MM.1S (cell line): ENCODE data around the gene FGD4.

ENCODE experiments used
- DNase-seq: peaks from one replicate; pipeline ENCODE4 v3.0.0-alpha.2; 2015
- H2AFZ ChIP-seq: fragments of 300-600 bp; sonication (generic); 2 replicates; pipeline ENCODE4 v1.6.0; 2016; ENCODE audit warnings: antibody characterized with exemption, low read length
- H3F3A ChIP-seq: fragments of 300-600 bp; sonication (generic); 2 replicates; pipeline ENCODE4 v1.6.1; 2016; ENCODE audit warnings: mild to moderate bottlenecking, antibody characterized with exemption, low read length, moderate library complexity, mixed read lengths; ENCODE audit not compliant: insufficient read depth
- H3K27ac ChIP-seq: fragments of 300-600 bp; sonication (generic); 2 replicates; pipeline ENCODE4 v1.5.1; 2016; ENCODE audit warnings: mild to moderate bottlenecking, low read length
- H3K27me3 ChIP-seq: fragments of 300-600 bp; sonication (generic); replicated peaks from 2 replicates; pipeline ENCODE4 v1.6.0; 2016; ENCODE audit warnings: low read length; ENCODE audit not compliant: insufficient read depth
- H3K36me3 ChIP-seq: fragments of 300-600 bp; sonication (generic); replicated peaks from 2 replicates; pipeline ENCODE4 v1.6.1; 2016; ENCODE audit warnings: mild to moderate bottlenecking, low read length, mixed read lengths; ENCODE audit not compliant: insufficient read depth
- H3K4me1 ChIP-seq: fragments of 300-600 bp; sonication (generic); 2 replicates; pipeline ENCODE4 v1.6.1; 2016; ENCODE audit warnings: low read length, mixed read lengths
- H3K4me2 ChIP-seq: fragments of 300-600 bp; sonication (generic); 2 replicates; pipeline ENCODE4 v1.6.0; 2016; ENCODE audit warnings: low read depth, low read length
- H3K4me3 ChIP-seq: fragments of 300-600 bp; sonication (generic); 2 replicates; pipeline ENCODE4 v1.5.1; 2016; ENCODE audit warnings: low read length, mixed read lengths
- H3K79me2 ChIP-seq: fragments of 300-600 bp; sonication (generic); 2 replicates; pipeline ENCODE4 v1.6.1; 2016; ENCODE audit warnings: mixed run types, low read length, mixed read lengths
- H3K9ac ChIP-seq: fragments of 300-600 bp; sonication (generic); 2 replicates; pipeline ENCODE4 v1.6.1; 2016; ENCODE audit warnings: low read length, mixed read lengths
- H3K9me2 ChIP-seq: fragments of 300-600 bp; sonication (generic); replicated peaks from 2 replicates; pipeline ENCODE4 v1.6.1; 2016; ENCODE audit warnings: mild to moderate bottlenecking, low read length, mixed read lengths; ENCODE audit not compliant: insufficient read depth
- H3K9me3 ChIP-seq: fragments of 300-600 bp; sonication (generic); replicated peaks from 2 replicates; pipeline ENCODE4 v1.6.1; 2016; ENCODE audit warnings: mild to moderate bottlenecking, low read length, mixed read lengths; ENCODE audit not compliant: insufficient read depth
- H4K20me1 ChIP-seq: fragments of 300-600 bp; sonication (generic); 2 replicates; pipeline ENCODE4 v1.6.1; 2016; ENCODE audit warnings: mild to moderate bottlenecking, low read length, moderate library complexity, mixed read lengths; ENCODE audit not compliant: insufficient read depth
- EZH2 ChIP-seq: fragments of 300-600 bp; sonication (generic); optimal IDR thresholded peaks from 2 replicates; pipeline ENCODE3; 2017; ENCODE audit warnings: low read depth, mild to moderate bottlenecking, antibody characterized with exemption, low read length, mixed read lengths
- EZH2phosphoT487 ChIP-seq: fragments of 300-600 bp; sonication (generic); IDR thresholded peaks from 2 replicates; pipeline ENCODE4 v1.6.1; 2018; ENCODE audit warnings: antibody characterized with exemption, low read length
- TF ChIP-seq, protein P1 (sequence below): fragments of 300-600 bp; sonication (generic); IDR thresholded peaks from 2 replicates; pipeline ENCODE4 v1.5.1; 2016; ENCODE audit warnings: antibody characterized with exemption, low read length, mixed read lengths

The FGD4 gene

DNA sequence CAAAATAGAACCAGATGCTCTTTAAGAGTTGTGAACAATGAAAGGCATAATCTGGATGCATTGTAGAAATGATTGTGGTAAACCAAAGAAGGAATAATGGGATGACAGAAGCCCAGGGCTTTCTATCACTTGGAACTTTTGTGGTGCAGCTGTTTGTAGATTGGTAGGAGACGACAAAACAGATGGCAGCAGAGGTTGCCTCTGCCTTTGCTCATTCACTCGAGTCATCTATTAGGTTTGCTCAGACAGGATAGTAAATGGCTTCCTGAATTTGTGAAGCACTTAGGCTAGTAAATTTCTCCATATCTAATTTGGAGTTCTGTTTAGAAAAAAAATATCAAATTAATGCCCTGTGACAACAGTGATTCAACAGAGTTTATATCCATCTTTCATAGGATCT, 78.4 kb downstream of the FGD4 start:
- Histone ChIP-seq H3F3A (peaks cover 10% of the 10 kb centered on the region), H3K4me3 (no peak overlapping the region), H3K4me1 (peaks cover 13% of the 10 kb centered on the region), H3K27me3 (no peaks in the 10 kb centered on the region), H4K20me1 (no peaks in the 10 kb centered on the region), H3K4me2 (no peak overlapping the region), H2AFZ (no peak overlapping the region), H3K36me3 (no peaks in the 10 kb centered on the region), H3K9me3 (no peaks in the 10 kb centered on the region), H3K9ac (no peak overlapping the region), H3K27ac (no peak overlapping the region), H3K9me2 (no peaks in the 10 kb centered on the region), H3K79me2 (no peaks in the 10 kb centered on the region)
- no peak for DNase-seq
- TF ChIP-seq EZH2 (no peak), EZH2phosphoT487 (no peak)
- TF ChIP-seq, protein P1, sequence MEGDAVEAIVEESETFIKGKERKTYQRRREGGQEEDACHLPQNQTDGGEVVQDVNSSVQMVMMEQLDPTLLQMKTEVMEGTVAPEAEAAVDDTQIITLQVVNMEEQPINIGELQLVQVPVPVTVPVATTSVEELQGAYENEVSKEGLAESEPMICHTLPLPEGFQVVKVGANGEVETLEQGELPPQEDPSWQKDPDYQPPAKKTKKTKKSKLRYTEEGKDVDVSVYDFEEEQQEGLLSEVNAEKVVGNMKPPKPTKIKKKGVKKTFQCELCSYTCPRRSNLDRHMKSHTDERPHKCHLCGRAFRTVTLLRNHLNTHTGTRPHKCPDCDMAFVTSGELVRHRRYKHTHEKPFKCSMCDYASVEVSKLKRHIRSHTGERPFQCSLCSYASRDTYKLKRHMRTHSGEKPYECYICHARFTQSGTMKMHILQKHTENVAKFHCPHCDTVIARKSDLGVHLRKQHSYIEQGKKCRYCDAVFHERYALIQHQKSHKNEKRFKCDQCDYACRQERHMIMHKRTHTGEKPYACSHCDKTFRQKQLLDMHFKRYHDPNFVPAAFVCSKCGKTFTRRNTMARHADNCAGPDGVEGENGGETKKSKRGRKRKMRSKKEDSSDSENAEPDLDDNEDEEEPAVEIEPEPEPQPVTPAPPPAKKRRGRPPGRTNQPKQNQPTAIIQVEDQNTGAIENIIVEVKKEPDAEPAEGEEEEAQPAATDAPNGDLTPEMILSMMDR: no peak

DNA sequence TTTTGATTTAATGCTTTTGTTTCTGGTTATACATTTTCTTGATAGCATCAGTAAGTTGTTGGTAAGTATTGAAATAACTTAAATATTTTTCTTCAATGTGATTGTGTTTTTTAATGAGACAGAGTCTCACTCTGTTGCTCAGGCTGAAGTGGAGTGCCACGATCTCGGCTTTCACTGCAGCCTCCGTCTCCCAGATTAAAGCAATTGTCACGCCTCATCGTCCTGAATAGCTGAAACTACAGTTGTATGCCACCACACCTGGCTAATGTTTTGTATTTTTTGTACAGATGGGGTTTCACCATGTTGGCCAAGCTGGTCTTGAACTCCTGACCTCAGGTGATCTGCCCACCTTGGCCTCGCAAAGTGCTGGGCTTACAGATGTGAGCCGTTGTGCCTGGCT, 78.8 kb downstream of the FGD4 start:
- Histone ChIP-seq H3K36me3 (no peaks in the 10 kb centered on the region), H3K9me2 (no peaks in the 10 kb centered on the region), H3K9ac (no peak overlapping the region), H3K79me2 (no peaks in the 10 kb centered on the region), H3K27ac (no peak overlapping the region), H3K9me3 (no peaks in the 10 kb centered on the region), H3F3A (peaks cover 15% of the 10 kb centered on the region), H3K4me1 (peaks cover 18% of the 10 kb centered on the region), H3K4me3 (no peak overlapping the region), H3K27me3 (no peaks in the 10 kb centered on the region), H2AFZ (no peak overlapping the region), H3K4me2 (no peak overlapping the region), H4K20me1 (no peaks in the 10 kb centered on the region)
- no peak for DNase-seq
- TF ChIP-seq, protein P1: no peak
- no peak for TF ChIP-seq EZH2
- TF ChIP-seq EZH2phosphoT487: no peak

DNA sequence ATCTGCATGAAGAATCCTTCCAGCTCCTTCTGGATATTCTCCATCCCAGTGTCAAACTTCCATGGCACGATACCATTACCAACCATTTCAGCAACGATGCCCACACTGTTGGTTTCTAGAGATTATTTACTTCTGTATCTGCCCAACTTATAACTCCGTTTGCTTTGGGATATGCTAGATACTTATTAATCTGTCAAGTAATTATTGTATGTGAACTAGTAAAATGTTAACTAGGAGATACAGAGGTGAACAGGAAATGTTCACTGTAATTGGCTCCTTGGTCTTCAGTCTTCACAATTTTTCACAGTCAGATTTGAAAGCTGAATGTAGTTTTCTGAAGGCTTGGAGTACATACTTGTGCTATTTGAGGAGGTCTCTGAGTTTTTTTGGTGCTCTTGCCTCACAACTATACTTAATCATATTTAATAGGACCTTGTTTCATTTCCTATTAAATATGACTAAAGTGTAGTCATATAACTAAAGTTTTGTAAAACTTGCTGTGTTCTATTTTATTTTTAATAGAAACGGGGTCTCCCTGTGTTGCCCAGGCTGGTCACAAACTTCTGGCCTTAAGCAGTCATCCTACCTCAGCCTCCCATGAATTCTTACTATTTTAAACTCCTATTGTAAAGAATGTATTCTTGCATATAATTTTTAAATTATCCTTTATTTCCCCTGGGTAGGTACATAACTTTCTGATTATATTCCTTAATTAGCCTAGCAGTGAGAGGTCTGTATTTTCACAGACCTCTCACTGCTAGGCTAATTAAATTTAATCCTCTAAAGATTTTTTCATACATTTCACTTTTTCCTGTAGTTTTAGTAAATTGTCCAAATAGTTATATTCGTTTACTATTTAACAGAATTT, 79.7 kb downstream of the FGD4 start:
- Histone ChIP-seq H3K9me2 (no peaks in the 10 kb centered on the region), H2AFZ (no peak overlapping the region), H3K4me1 (peaks cover 27% of the 10 kb centered on the region), H4K20me1 (no peaks in the 10 kb centered on the region), H3F3A (peaks cover 23% of the 10 kb centered on the region), H3K4me2 (no peak overlapping the region), H3K27ac (no peak overlapping the region), H3K27me3 (no peaks in the 10 kb centered on the region), H3K79me2 (no peaks in the 10 kb centered on the region), H3K36me3 (no peaks in the 10 kb centered on the region), H3K9ac (no peak overlapping the region), H3K9me3 (no peaks in the 10 kb centered on the region), H3K4me3 (no peak overlapping the region)
- TF ChIP-seq EZH2phosphoT487 (no peak), EZH2 (no peak)
- TF ChIP-seq, protein P1: no peak
- DNase-seq: no peak
